OCI-LY3 (cell line): Measurements from ENCODE around the gene DRD5.

Experiments used
- H2AFZ ChIP-seq: fragments of 200-600, 300-600 bp; shearing (Covaris generic); 2 replicates; pipeline ENCODE4 v1.6.0; 2014; ENCODE audit warnings: antibody characterized with exemption, low read depth, low read length
- H3K27ac ChIP-seq: fragments of 200-600, 300-600 bp; sonication (generic); 2 replicates; pipeline ENCODE4 v1.5.1; 2014; ENCODE audit warnings: mild to moderate bottlenecking, low read length, moderate library complexity, mixed read lengths
- H3K27me3 ChIP-seq: fragments of 200-600, 300-600 bp; sonication (generic); 2 replicates; pipeline ENCODE4 v1.6.1; 2014; ENCODE audit warnings: low read depth, low read length, mixed read lengths
- H3K36me3 ChIP-seq: fragments of 200-600, 300-600 bp; sonication (generic); replicated peaks from 2 replicates; pipeline ENCODE3; 2014; ENCODE audit warnings: low read depth, low read length, mixed read lengths
- H3K4me1 ChIP-seq: fragments of 300-600, 200-600 bp; sonication (generic); 2 replicates; pipeline ENCODE4 v1.6.1; 2014; ENCODE audit warnings: low read length, mixed read lengths
- H3K4me2 ChIP-seq: fragments of 200-600, 300-600 bp; sonication (generic); 2 replicates; pipeline ENCODE4 v1.6.1; 2014; ENCODE audit warnings: low read length, mixed read lengths
- H3K4me3 ChIP-seq: fragments of 300-600, 200-600 bp; sonication (generic); 2 replicates; pipeline ENCODE4 v1.5.1; 2014; ENCODE audit warnings: antibody characterized with exemption, mild to moderate bottlenecking, low read length, moderate library complexity
- H3K79me2 ChIP-seq: fragments of 300-600, 200-600 bp; shearing (Covaris generic); 2 replicates; pipeline ENCODE4 v1.6.1; 2014; ENCODE audit warnings: mild to moderate bottlenecking, low read length, mixed read lengths
- H3K9ac ChIP-seq: fragments of 300-600, 200-600 bp; shearing (Covaris generic); 2 replicates; pipeline ENCODE4 v1.6.0; 2014; ENCODE audit warnings: mild to moderate bottlenecking, low read length, moderate library complexity
- H3K9me3 ChIP-seq: fragments of 200-600, 300-600 bp; shearing (Covaris generic); 2 replicates; pipeline ENCODE4 v1.6.1; 2014; ENCODE audit warnings: low read length, mixed read lengths; ENCODE audit not compliant: insufficient read depth
- H4K20me1 ChIP-seq: fragments of 200-600, 300-600 bp; sonication (generic); 2 replicates; pipeline ENCODE4 v1.6.1; 2016; ENCODE audit warnings: low read length, mixed read lengths; ENCODE audit not compliant: insufficient read depth
- EZH2phosphoT487 ChIP-seq: fragments of 200-600 bp; shearing (Covaris generic); IDR thresholded peaks from 2 replicates; pipeline ENCODE4 v1.6.1; 2018; ENCODE audit warnings: antibody characterized with exemption, mixed run types, low read depth
- TF ChIP-seq, protein P1 (sequence below): fragments of 200-600, 300-600 bp; sonication (generic); IDR thresholded peaks from 2 replicates; pipeline ENCODE4 v1.5.1; 2014; ENCODE audit warnings: antibody characterized with exemption, low read length, low read depth

DRD5 gene

DNA sequence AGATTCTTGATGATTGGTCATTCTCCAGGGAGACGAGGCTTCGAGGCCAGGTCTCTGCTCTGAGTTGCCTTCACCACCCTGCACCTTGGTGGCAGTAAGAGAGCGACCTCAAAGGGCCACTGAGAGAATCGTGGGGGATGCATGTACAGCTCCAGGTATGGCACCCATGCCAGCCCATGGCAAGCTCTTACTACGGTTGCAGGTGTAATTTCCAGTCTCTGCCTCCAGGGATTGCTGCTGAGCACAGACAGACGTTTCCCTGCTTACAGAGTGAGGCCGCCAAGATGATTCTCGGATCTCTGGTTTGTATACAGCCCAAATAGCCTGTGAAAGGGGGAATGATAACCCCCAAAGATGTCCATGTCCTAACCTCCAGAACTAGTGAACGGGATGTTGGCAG lies 16.3 kb upstream of the DRD5 start:
- Histone ChIP-seq H3K4me2 (peak overlapping the region; percentile 19; the same call in 1 of the 2 replicates), H3K79me2 (no peaks in the 10 kb centered on the region), H3K4me1 (peaks cover 20% of the 10 kb centered on the region), H2AFZ (no peak overlapping the region), H3K9me3 (no peaks in the 10 kb centered on the region), H3K9ac (no peak overlapping the region), H3K27me3 (0 out of 2 replicates have a peak, but pooled peaks cover 11% of the 10 kb centered on the region), H4K20me1 (no peaks in the 10 kb centered on the region), H3K36me3 (no peaks in the 10 kb centered on the region), H3K27ac (no peak overlapping the region), H3K4me3 (no peak overlapping the region)
- TF ChIP-seq, protein P1, sequence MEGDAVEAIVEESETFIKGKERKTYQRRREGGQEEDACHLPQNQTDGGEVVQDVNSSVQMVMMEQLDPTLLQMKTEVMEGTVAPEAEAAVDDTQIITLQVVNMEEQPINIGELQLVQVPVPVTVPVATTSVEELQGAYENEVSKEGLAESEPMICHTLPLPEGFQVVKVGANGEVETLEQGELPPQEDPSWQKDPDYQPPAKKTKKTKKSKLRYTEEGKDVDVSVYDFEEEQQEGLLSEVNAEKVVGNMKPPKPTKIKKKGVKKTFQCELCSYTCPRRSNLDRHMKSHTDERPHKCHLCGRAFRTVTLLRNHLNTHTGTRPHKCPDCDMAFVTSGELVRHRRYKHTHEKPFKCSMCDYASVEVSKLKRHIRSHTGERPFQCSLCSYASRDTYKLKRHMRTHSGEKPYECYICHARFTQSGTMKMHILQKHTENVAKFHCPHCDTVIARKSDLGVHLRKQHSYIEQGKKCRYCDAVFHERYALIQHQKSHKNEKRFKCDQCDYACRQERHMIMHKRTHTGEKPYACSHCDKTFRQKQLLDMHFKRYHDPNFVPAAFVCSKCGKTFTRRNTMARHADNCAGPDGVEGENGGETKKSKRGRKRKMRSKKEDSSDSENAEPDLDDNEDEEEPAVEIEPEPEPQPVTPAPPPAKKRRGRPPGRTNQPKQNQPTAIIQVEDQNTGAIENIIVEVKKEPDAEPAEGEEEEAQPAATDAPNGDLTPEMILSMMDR: peak; percentile 61
- TF ChIP-seq EZH2phosphoT487: no peak

GRCh38 chr4:9769321-9769720 lies 12.1 kb upstream of the DRD5 start:
- H4K20me1 ChIP-seq: no peaks in the 10 kb centered on the region
- no peaks in the 10 kb centered on the region for H3K9me3 ChIP-seq
- no peak overlapping the region for H3K4me3 ChIP-seq
- no peak for TF ChIP-seq EZH2phosphoT487
- TF ChIP-seq, protein P1: no peak
- H3K4me1 ChIP-seq: peaks cover 14% of the 10 kb centered on the region
- H3K4me2 ChIP-seq: no peak overlapping the region
- no peaks in the 10 kb centered on the region for H3K79me2 ChIP-seq
- H2AFZ ChIP-seq: no peak overlapping the region
- H3K36me3 ChIP-seq: no peaks in the 10 kb centered on the region
- H3K27me3 ChIP-seq: peaks cover 17% of the 10 kb centered on the region
- no peak overlapping the region for H3K9ac ChIP-seq
- no peak overlapping the region for H3K27ac ChIP-seq

DNA sequence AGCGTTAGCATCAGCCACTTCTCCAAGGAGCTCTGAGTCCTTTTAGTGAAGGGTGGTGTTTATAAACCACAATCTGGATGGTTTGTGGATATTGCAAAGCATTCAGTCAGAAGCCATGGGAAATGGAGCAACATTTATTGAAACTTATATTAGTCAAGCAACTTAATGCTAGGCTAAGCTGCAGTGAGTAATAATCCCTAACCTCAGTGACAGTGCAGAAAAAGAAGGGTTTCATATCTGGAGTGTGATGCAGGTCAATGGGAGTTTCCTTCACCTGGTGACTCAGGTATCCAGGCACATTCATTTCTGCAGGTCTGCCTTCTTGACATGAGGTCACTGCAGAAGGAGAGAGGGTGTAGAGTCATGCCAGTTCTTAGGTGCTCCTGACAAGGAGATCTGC lies 10.4 kb upstream of the DRD5 start:
- no peak overlapping the region for H3K4me3 ChIP-seq
- H3K27ac ChIP-seq: no peak overlapping the region
- H2AFZ ChIP-seq: no peak overlapping the region
- H4K20me1 ChIP-seq: no peaks in the 10 kb centered on the region
- no peaks in the 10 kb centered on the region for H3K79me2 ChIP-seq
- TF ChIP-seq EZH2phosphoT487: no peak
- TF ChIP-seq, protein P1: no peak
- no peaks in the 10 kb centered on the region for H3K9me3 ChIP-seq
- H3K4me1 ChIP-seq: peaks cover 10% of the 10 kb centered on the region
- H3K4me2 ChIP-seq: no peak overlapping the region
- H3K9ac ChIP-seq: no peak overlapping the region
- H3K27me3 ChIP-seq: peaks cover 20% of the 10 kb centered on the region
- no peaks in the 10 kb centered on the region for H3K36me3 ChIP-seq

- Histone ChIP-seq H3K4me2 (no peak overlapping the region), H3K36me3 (no peaks in the 10 kb centered on the region), H3K9me3 (no peaks in the 10 kb centered on the region), H3K27me3 (peaks cover 25% of the 10 kb centered on the region), H3K4me1 (peaks cover 25% of the 10 kb centered on the region), H4K20me1 (no peaks in the 10 kb centered on the region), H2AFZ (no peak overlapping the region), H3K27ac (no peak overlapping the region), H3K9ac (no peak overlapping the region), H3K4me3 (no peak overlapping the region), H3K79me2 (no peaks in the 10 kb centered on the region)
- no peak for TF ChIP-seq EZH2phosphoT487
- TF ChIP-seq, protein P1: no peak
These were observed 8.0 kb upstream of the DRD5 start for GRCh38 chr4:9773471-9773870.
